ENCODE data around the gene WNT3A.

- TF ChIP-seq CTCF (conservative IDR thresholded peaks at IDR 0.05; ENCODE audit: low read depth, low read length), result no peak
- TF ChIP-seq EZH2 (IDR thresholded peaks at IDR 0.05; ENCODE audit: borderline replicate concordance, low read depth, low read length, poor library complexity, severe bottlenecking), result no peak
Observed at GRCh38 chr1:228000416-228000815, 6.4 kb upstream of the WNT3A start.
